ENCODE data around the gene FAM131C. TPM values are rescaled to one million over a fixed set of nuclear protein-coding genes. Genes with fewer than 3 reads are reported as not detected.
"Not testable (repeated sequence)": the region's sequence is repeated elsewhere in the genome, so short reads cannot be mapped to it uniquely, and the experiment has no call there.

FAM131C gene
- polyA plus RNA-seq, 3 donors: not detected

- Histone ChIP-seq H3K36me3 (replicated peaks in 1 of 2; ENCODE audit: control insufficient read depth in 1 of 2, insufficient read depth in 2 of 2, low read length in 2 of 2) (no peaks in the 10 kb centered on the region), H3K79me2 (ENCODE audit: insufficient read depth, low read length) (no peaks in the 10 kb centered on the region), H3K4me1 (ENCODE audit: control insufficient read depth in 1 of 2, insufficient read depth in 2 of 2, low read length in 2 of 2) (no peaks in the 10 kb centered on the region), H2AFZ (ENCODE audit: insufficient read depth, low read depth, low read length, poor library complexity, severe bottlenecking) (no peak overlapping the region), H3K9ac (ENCODE audit: insufficient read depth, low read length, poor library complexity, severe bottlenecking) (no peak overlapping the region), H3K4me2 (replicated peaks; ENCODE audit: extremely low read depth, low read length, poor library complexity, severe bottlenecking) (no peak overlapping the region), H3K4me3 (replicated peaks in 1 of 3; ENCODE audit: low read depth in 2 of 3, low read length in 3 of 3) (no peak overlapping the region), H4K20me1 (ENCODE audit: insufficient read depth, low read length) (no peaks in the 10 kb centered on the region), H3K27ac (ENCODE audit: low read depth in 1 of 2, low read length in 2 of 2) (no peak overlapping the region), H3K27me3 (ENCODE audit: control insufficient read depth in 2 of 2, insufficient read depth in 2 of 2, low read length in 2 of 2) (no peaks in the 10 kb centered on the region), H3K9me3 (replicated peaks in 1 of 2; ENCODE audit: control insufficient read depth in 1 of 2, insufficient read depth in 1 of 2, low read length in 2 of 2) (no peaks in the 10 kb centered on the region)
- no peaks in the 10 kb centered on the region for H3K4me1 Mint-ChIP-seq
- no peak overlapping the region for H3K4me3 Mint-ChIP-seq
- H3K9me3 Mint-ChIP-seq: no peaks in the 10 kb centered on the region
- H3K27ac Mint-ChIP-seq: no peak overlapping the region
- peaks cover 4 to 13% (median 9%) of the 10 kb centered on the region in 3 donors for H3K27me3 Mint-ChIP-seq (ENCODE audit: low read depth in 3 of 3)
- TF ChIP-seq CTCF (IDR thresholded peaks at IDR 0.05): no peak
- 71% methylated on average over 2 of the region's 4 CpGs for WGBS (ENCODE audit: insufficient coverage)
- no peak for DNase-seq
- H3K36me3 Mint-ChIP-seq: no peaks in the 10 kb centered on the region
- intact Hi-C loops (cut with micrococcal nuclease): no loop called here
These were observed 34.9 kb downstream of the FAM131C start for GRCh38 chr1:16038620-16038912.

- H4K20me1 ChIP-seq (ENCODE audit: insufficient read depth, low read length); H3K27ac Mint-ChIP-seq; H3K27me3 Mint-ChIP-seq (ENCODE audit: low read depth in 3 of 3); H3K4me1 Mint-ChIP-seq; H3K36me3 Mint-ChIP-seq; H3K9ac ChIP-seq (ENCODE audit: insufficient read depth, low read length, poor library complexity, severe bottlenecking); H3K36me3 ChIP-seq (replicated peaks in 1 of 2; ENCODE audit: control insufficient read depth in 1 of 2, insufficient read depth in 2 of 2, low read length in 2 of 2); H3K9me3 Mint-ChIP-seq; H3K4me3 Mint-ChIP-seq; H3K4me2 ChIP-seq (replicated peaks; ENCODE audit: extremely low read depth, low read length, poor library complexity, severe bottlenecking); H3K4me1 ChIP-seq (ENCODE audit: control insufficient read depth in 1 of 2, insufficient read depth in 2 of 2, low read length in 2 of 2); DNase-seq; intact Hi-C loops (cut with micrococcal nuclease); H3K27me3 ChIP-seq (ENCODE audit: control insufficient read depth in 2 of 2, insufficient read depth in 2 of 2, low read length in 2 of 2); H3K4me3 ChIP-seq (replicated peaks in 1 of 3; ENCODE audit: low read depth in 2 of 3, low read length in 3 of 3); H3K9me3 ChIP-seq (replicated peaks in 1 of 2; ENCODE audit: control insufficient read depth in 1 of 2, insufficient read depth in 1 of 2, low read length in 2 of 2); H3K27ac ChIP-seq (ENCODE audit: low read depth in 1 of 2, low read length in 2 of 2); H2AFZ ChIP-seq (ENCODE audit: insufficient read depth, low read depth, low read length, poor library complexity, severe bottlenecking); H3K79me2 ChIP-seq (ENCODE audit: insufficient read depth, low read length): not testable (repeated sequence)
- WGBS (ENCODE audit: insufficient coverage): 90% methylated on average over 3 of the region's 11 CpGs
These were observed 37.0 kb downstream of the FAM131C start for GRCh38 chr1:16036461-16036860.

- H4K20me1 ChIP-seq (ENCODE audit: insufficient read depth, low read length); H3K4me2 ChIP-seq (replicated peaks; ENCODE audit: extremely low read depth, low read length, poor library complexity, severe bottlenecking); H3K4me3 Mint-ChIP-seq; H3K4me3 ChIP-seq (replicated peaks in 1 of 3; ENCODE audit: low read depth in 2 of 3, low read length in 3 of 3); H3K36me3 ChIP-seq (replicated peaks in 1 of 2; ENCODE audit: control insufficient read depth in 1 of 2, insufficient read depth in 2 of 2, low read length in 2 of 2); H3K9me3 Mint-ChIP-seq; H3K4me1 ChIP-seq (ENCODE audit: control insufficient read depth in 1 of 2, insufficient read depth in 2 of 2, low read length in 2 of 2); H3K27ac ChIP-seq (ENCODE audit: low read depth in 1 of 2, low read length in 2 of 2); H3K4me1 Mint-ChIP-seq; H3K36me3 Mint-ChIP-seq; H3K9me3 ChIP-seq (replicated peaks in 1 of 2; ENCODE audit: control insufficient read depth in 1 of 2, insufficient read depth in 1 of 2, low read length in 2 of 2); H3K27me3 ChIP-seq (ENCODE audit: control insufficient read depth in 2 of 2, insufficient read depth in 2 of 2, low read length in 2 of 2); DNase-seq; H3K9ac ChIP-seq (ENCODE audit: insufficient read depth, low read length, poor library complexity, severe bottlenecking); H3K79me2 ChIP-seq (ENCODE audit: insufficient read depth, low read length); H2AFZ ChIP-seq (ENCODE audit: insufficient read depth, low read depth, low read length, poor library complexity, severe bottlenecking): not testable (repeated sequence)
- Mint-ChIP-seq H3K27ac (peak overlapping the region in 1 of 7 donors; percentile 40), H3K27me3 (ENCODE audit: low read depth in 3 of 3) (peaks cover 8 to 16% (median 9%) of the 10 kb centered on the region in 3 donors)
- intact Hi-C loops (cut with micrococcal nuclease): loop anchor here in 1 of 2 donors (2.0 kb wide), 1 partner anchor 24 kb away; no protein-coding TSS in a partner anchor
- WGBS (ENCODE audit: insufficient coverage): 85% methylated on average over 2 of the region's 7 CpGs
These were observed 40.3 kb downstream of the FAM131C start for GRCh38 chr1:16033103-16033632.

All from CD14-positive monocyte (primary cell).